Measurements from ENCODE around the gene TRIP13.

TRIP13 gene

GRCh38 chr5:909994-910768 lies 17.5 kb downstream of the TRIP13 start:
- TF ChIP-seq EZH2phosphoT487 (IDR thresholded peaks at IDR 0.05; ENCODE audit: low read length) (no peak), CTCF (IDR thresholded peaks at IDR 0.05; ENCODE audit: low read length) (no peak), EZH2 (optimal IDR thresholded peaks at IDR 0.05; ENCODE audit: low read depth, low read length) (no peak)
- Histone ChIP-seq H3K9me3 (replicated peaks; ENCODE audit: insufficient read depth, low read length) (no peaks in the 10 kb centered on the region), H4K20me1 (ENCODE audit: insufficient read depth, low read length) (no peaks in the 10 kb centered on the region), H3K79me2 (ENCODE audit: low read length) (peaks cover 24% of the 10 kb centered on the region), H3K27me3 (replicated peaks; ENCODE audit: insufficient read depth, low read length) (no peaks in the 10 kb centered on the region), H3K4me1 (ENCODE audit: low read length) (no peaks in the 10 kb centered on the region), H3K9ac (ENCODE audit: low read length) (no peak overlapping the region), H3K4me3 (ENCODE audit: low read length) (no peak overlapping the region), H2AFZ (ENCODE audit: low read length) (no peak overlapping the region), H3F3A (ENCODE audit: insufficient read depth, low read length) (no peaks in the 10 kb centered on the region), H3K36me3 (replicated peaks; ENCODE audit: insufficient read depth, low read length) (peaks cover 24% of the 10 kb centered on the region; the same call in 1 of the 2 replicates), H3K27ac (ENCODE audit: low read length) (no peak overlapping the region), H3K4me2 (ENCODE audit: low read depth, low read length) (no peak overlapping the region), H3K9me2 (replicated peaks; ENCODE audit: insufficient read depth, low read length) (no peaks in the 10 kb centered on the region)
- no peak for DNase-seq

- Histone ChIP-seq H3K9ac (ENCODE audit: low read length) (no peak overlapping the region), H3K4me2 (ENCODE audit: low read depth, low read length) (no peak overlapping the region), H3K36me3 (replicated peaks; ENCODE audit: insufficient read depth, low read length) (peaks cover 19% of the 10 kb centered on the region; the same call in 1 of the 2 replicates)
These were observed 18.1 kb downstream of the TRIP13 start for GRCh38 chr5:910769-911160.

DNA sequence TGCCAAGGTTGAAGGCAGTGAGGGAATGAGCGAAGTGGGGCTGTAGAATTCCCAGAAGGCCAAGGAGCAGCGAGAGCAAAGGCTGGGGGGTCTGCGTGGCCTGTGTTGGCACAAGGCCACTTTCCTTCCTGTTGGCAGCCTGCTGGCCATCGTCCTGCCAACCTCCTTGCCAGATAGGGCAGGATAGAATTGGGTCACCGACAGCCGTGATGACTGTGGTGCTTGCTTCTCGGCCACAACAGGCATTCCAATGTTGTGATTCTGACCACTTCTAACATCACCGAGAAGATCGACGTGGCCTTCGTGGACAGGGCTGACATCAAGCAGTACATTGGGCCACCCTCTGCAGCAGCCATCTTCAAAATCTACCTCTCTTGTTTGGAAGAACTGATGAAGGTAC lies 18.9 kb downstream of the TRIP13 start:
- no peak overlapping the region for H3K27ac ChIP-seq (ENCODE audit: low read length)
- no peak overlapping the region for H2AFZ ChIP-seq (ENCODE audit: low read length)
- H3K36me3 ChIP-seq (replicated peaks; ENCODE audit: insufficient read depth, low read length) = peaks cover 21% of the 10 kb centered on the region
- H3K4me2 ChIP-seq (ENCODE audit: low read depth, low read length) = no peak overlapping the region
- H3K9ac ChIP-seq (ENCODE audit: low read length) = no peak overlapping the region
- no peak overlapping the region for H3K4me3 ChIP-seq (ENCODE audit: low read length)
- no peaks in the 10 kb centered on the region for H3K9me3 ChIP-seq (replicated peaks; ENCODE audit: insufficient read depth, low read length)
- no peaks in the 10 kb centered on the region for H3K9me2 ChIP-seq (replicated peaks; ENCODE audit: insufficient read depth, low read length)
- H3K27me3 ChIP-seq (replicated peaks; ENCODE audit: insufficient read depth, low read length) = no peaks in the 10 kb centered on the region
- H3K79me2 ChIP-seq (ENCODE audit: low read length) = peaks cover 17% of the 10 kb centered on the region
- no peaks in the 10 kb centered on the region for H3K4me1 ChIP-seq (ENCODE audit: low read length)
- DNase-seq = no peak
- H3F3A ChIP-seq (ENCODE audit: insufficient read depth, low read length) = no peaks in the 10 kb centered on the region
- TF ChIP-seq EZH2 (optimal IDR thresholded peaks at IDR 0.05; ENCODE audit: low read depth, low read length) (no peak), EZH2phosphoT487 (IDR thresholded peaks at IDR 0.05; ENCODE audit: low read length) (no peak), CTCF (IDR thresholded peaks at IDR 0.05; ENCODE audit: low read length) (no peak)
- H4K20me1 ChIP-seq (ENCODE audit: insufficient read depth, low read length) = no peaks in the 10 kb centered on the region

More at GRCh38 chr5:910769-911160, 18.1 kb downstream of the TRIP13 start:
- TF ChIP-seq EZH2 (optimal IDR thresholded peaks at IDR 0.05; ENCODE audit: low read depth, low read length) = no peak
- no peak for TF ChIP-seq CTCF (IDR thresholded peaks at IDR 0.05; ENCODE audit: low read length)
- no peak for TF ChIP-seq EZH2phosphoT487 (IDR thresholded peaks at IDR 0.05; ENCODE audit: low read length)
- H4K20me1 ChIP-seq (ENCODE audit: insufficient read depth, low read length) = no peaks in the 10 kb centered on the region
- no peaks in the 10 kb centered on the region for H3K27me3 ChIP-seq (replicated peaks; ENCODE audit: insufficient read depth, low read length)
- no peaks in the 10 kb centered on the region for H3K9me2 ChIP-seq (replicated peaks; ENCODE audit: insufficient read depth, low read length)
- H3F3A ChIP-seq (ENCODE audit: insufficient read depth, low read length) = no peaks in the 10 kb centered on the region
- H2AFZ ChIP-seq (ENCODE audit: low read length) = no peak overlapping the region
- H3K27ac ChIP-seq (ENCODE audit: low read length) = no peak overlapping the region
- no peak overlapping the region for H3K4me3 ChIP-seq (ENCODE audit: low read length)
- no peaks in the 10 kb centered on the region for H3K9me3 ChIP-seq (replicated peaks; ENCODE audit: insufficient read depth, low read length)
- H3K79me2 ChIP-seq (ENCODE audit: low read length) = peaks cover 20% of the 10 kb centered on the region
- DNase-seq = no peak
- H3K4me1 ChIP-seq (ENCODE audit: low read length) = no peaks in the 10 kb centered on the region

Measured in MM.1S (cell line).